GM12801 (cell line): Measurements from ENCODE around the gene EEFSEC.

ENCODE experiments used
- TF ChIP-seq, protein P1 (sequence below): IDR thresholded peaks from one replicate; pipeline ENCODE4 v1.5.1; 2011; ENCODE audit warnings: control low read depth; ENCODE audit not compliant: insufficient read length; ENCODE audit errors: extremely low read depth

EEFSEC gene

GRCh38 chr3:128235207-128235926 lies 82.1 kb downstream of the EEFSEC start:
- TF ChIP-seq, protein P1, sequence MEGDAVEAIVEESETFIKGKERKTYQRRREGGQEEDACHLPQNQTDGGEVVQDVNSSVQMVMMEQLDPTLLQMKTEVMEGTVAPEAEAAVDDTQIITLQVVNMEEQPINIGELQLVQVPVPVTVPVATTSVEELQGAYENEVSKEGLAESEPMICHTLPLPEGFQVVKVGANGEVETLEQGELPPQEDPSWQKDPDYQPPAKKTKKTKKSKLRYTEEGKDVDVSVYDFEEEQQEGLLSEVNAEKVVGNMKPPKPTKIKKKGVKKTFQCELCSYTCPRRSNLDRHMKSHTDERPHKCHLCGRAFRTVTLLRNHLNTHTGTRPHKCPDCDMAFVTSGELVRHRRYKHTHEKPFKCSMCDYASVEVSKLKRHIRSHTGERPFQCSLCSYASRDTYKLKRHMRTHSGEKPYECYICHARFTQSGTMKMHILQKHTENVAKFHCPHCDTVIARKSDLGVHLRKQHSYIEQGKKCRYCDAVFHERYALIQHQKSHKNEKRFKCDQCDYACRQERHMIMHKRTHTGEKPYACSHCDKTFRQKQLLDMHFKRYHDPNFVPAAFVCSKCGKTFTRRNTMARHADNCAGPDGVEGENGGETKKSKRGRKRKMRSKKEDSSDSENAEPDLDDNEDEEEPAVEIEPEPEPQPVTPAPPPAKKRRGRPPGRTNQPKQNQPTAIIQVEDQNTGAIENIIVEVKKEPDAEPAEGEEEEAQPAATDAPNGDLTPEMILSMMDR = no peak

GRCh38 chr3:128236657-128237056 lies 83.4 kb downstream of the EEFSEC start:
- TF ChIP-seq, protein P1 = no peak

DNA sequence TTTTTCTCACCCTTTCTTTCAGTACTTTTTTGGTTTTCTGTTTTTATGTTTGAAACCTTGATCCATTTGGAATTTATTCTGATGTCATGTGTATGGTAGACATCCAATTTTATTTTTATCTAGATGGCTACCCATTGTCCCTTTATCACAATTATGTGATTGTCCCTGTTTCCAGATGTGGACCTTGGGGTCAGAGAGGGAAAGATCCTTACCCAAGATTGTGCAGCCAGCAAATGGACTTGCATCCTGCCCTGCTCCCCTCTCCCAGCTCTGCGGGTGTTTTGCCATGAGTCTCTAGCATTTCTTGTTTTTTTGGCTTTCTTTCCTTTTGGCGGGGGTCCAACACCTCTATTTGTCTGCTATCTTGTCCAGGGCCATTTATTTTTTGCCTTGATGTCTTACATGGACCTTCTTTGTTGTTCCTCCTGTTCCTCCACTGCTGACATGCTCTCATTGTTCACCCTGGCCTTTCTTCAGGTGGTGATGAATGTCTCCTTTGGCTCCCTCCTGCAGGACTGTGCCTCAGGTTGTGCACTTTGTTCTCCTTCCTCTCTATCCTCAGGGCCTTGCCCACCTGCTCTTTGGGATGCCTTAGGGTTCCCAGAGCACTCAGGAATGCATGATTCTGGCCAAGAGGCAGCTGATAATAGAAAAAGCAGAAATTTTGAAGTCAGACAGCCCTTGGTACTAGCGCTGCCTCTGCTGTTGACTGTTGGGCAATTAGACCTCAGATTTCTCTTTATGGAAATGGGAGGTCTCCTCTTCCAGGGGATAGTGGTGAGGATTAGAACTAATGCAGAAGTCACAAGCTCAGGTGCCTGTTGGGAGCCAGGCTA lies 84.3 kb downstream of the EEFSEC start:
- TF ChIP-seq, protein P1 = no peak

GRCh38 chr3:128238184-128238489 lies 84.9 kb downstream of the EEFSEC start:
- TF ChIP-seq, protein P1 = no peak

DNA sequence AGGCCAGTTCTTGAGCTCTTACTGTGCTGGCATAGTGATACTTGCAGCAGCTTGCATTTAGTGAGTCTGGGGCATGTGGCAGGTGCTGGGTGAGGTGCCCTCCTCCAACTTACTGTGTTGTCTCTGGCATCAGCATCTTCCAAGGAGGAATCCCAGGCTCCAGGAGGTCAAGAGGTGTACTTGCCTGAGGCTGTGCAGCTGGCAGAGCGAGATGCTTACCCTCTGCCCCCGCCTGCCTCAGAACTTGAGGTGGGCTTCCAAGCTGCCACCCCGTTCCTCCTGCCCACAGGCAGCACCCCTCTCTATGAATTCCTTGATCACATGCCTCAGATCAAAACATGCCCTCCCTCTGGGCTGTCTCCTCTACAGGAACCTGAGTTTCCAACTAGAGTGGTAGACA lies 86.0 kb downstream of the EEFSEC start:
- TF ChIP-seq, protein P1 = no peak

DNA sequence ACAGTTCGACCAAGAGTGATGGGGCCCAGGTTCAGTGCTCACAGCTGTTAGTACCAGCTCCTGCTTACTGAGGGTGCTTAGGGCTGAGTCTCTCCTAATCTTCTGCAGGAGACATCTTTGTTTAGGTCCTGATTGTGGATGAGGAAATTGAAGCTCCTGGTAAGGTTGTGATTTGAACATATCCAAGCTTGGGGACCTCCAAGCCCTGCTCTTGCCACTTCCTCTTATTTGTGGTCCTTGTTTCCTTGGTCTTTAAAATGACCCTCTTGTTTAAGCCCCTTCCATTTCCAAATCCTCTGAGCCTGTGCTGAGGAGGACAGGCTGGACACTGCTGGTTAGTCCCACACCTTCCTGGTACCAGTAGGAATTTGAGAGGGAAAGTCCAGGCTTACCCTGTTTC lies 87.0 kb downstream of the EEFSEC start:
- TF ChIP-seq, protein P1 = no peak

GRCh38 chr3:128241741-128242140 lies 88.5 kb downstream of the EEFSEC start:
- TF ChIP-seq, protein P1 = no peak
